H1 (cell line): ENCODE measurements around the gene PIK3R6. TPM values are rescaled to one million over a fixed set of nuclear protein-coding genes. Genes with fewer than 3 reads are reported as not detected.

ENCODE experiments used
- CTCF ChIA-PET: fragments of 300-600 bp; sonication (Branson Sonifier 250); formaldehyde crosslinking; loops from one replicate; lab custom pipeline; 2021; ENCODE audit not compliant: partially characterized antibody; lab: Charles Lee
- POLR2A ChIA-PET: fragments of 300-600 bp; sonication (Branson Sonifier 250); formaldehyde crosslinking; loops from one replicate; lab custom pipeline; 2021; ENCODE audit warnings: inconsistent platforms; ENCODE audit not compliant: partially characterized antibody; lab: Charles Lee
- DNase-seq, 2 experiments: peaks; one replicate each; pipeline versions ENCODE4 v3.0.0 to v3.0.0-alpha.2; 2010 to 2022; ENCODE audit warnings: low spot score in 2 of 2, low read depth in 1 of 2, mixed read lengths in 1 of 2
- FAIRE-seq: peaks from 2 replicates; lab custom pipeline; 2011; peaks lifted over from hg19 to GRCh38; lab: Jason Lieb, UNC
- H2AFZ ChIP-seq: 2 replicates; pipeline ENCODE4 v1.8.1; 2012; ENCODE audit warnings: low read length, inconsistent platforms
- H2AK5ac ChIP-seq: 2 replicates; pipeline ENCODE4 v1.6.1; 2013; ENCODE audit warnings: low read depth, low read length
- H2BK120ac ChIP-seq: replicated peaks from 2 replicates; pipeline ENCODE3; 2013; ENCODE audit warnings: low read depth, low read length, inconsistent platforms
- H2BK12ac ChIP-seq: 2 replicates; pipeline ENCODE4 v1.6.1; 2013; ENCODE audit warnings: low read depth, low read length
- H2BK15ac ChIP-seq: 2 replicates; pipeline ENCODE4 v1.6.1; 2013; ENCODE audit warnings: low read length
- H2BK20ac ChIP-seq: 2 replicates; pipeline ENCODE4 v1.6.1; 2013; ENCODE audit warnings: low read length
- H2BK5ac ChIP-seq: 2 replicates; pipeline ENCODE4 v1.6.1; 2013; ENCODE audit warnings: low read depth, low read length
- H3K14ac ChIP-seq: 2 replicates; pipeline ENCODE4 v1.6.1; 2013; ENCODE audit warnings: inconsistent platforms; ENCODE audit not compliant: insufficient read length
- H3K18ac ChIP-seq: 2 replicates; pipeline ENCODE4 v1.6.1; 2013; ENCODE audit warnings: low read length; ENCODE audit errors: extremely low read depth
- H3K23ac ChIP-seq: 2 replicates; pipeline ENCODE4 v1.6.1; 2013; ENCODE audit warnings: inconsistent platforms; ENCODE audit not compliant: insufficient read length
- H3K23me2 ChIP-seq: 2 replicates; pipeline ENCODE4 v1.6.1; 2013; ENCODE audit warnings: low read depth, low read length
- H3K27ac ChIP-seq: 2 replicates; pipeline ENCODE4 v1.6.1; 2011; ENCODE audit warnings: low read depth, low read length, inconsistent platforms
- H3K27me3 ChIP-seq, 4 experiments: replicated peaks in 1 of 4; 1 replicate in 1 of 4; 2 replicates in 3 of 4; pipeline versions ENCODE4 v1.6.1 to v1.8.1; 2011 to 2013; ENCODE audit warnings: low read length in 3 of 4, mild to moderate bottlenecking in 3 of 4, inconsistent platforms in 2 of 4, mixed read lengths in 2 of 4, moderate library complexity in 1 of 4; ENCODE audit not compliant: control insufficient read depth in 3 of 4, insufficient read depth in 3 of 4; ENCODE audit errors: extremely low read depth in 1 of 4
- H3K36me3 ChIP-seq, 4 experiments: 2 replicates each; pipeline versions ENCODE4 v1.6.1 to v1.8.1; 2011 to 2013; ENCODE audit warnings: mild to moderate bottlenecking in 4 of 4, low read length in 3 of 4, moderate library complexity in 2 of 4, control low read depth in 1 of 4, inconsistent platforms in 1 of 4; ENCODE audit not compliant: insufficient read depth in 4 of 4, control insufficient read depth in 2 of 4
- H3K4ac ChIP-seq: replicated peaks from 2 replicates; pipeline ENCODE3; 2013; ENCODE audit warnings: low read length, low read depth, mixed read lengths, inconsistent platforms; ENCODE audit not compliant: insufficient read length
- H3K4me1 ChIP-seq, 4 experiments: replicated peaks in 1 of 4; 1 replicate in 1 of 4; 2 replicates in 3 of 4; pipeline versions ENCODE4 v1.6.1 to v1.8.1; 2011 to 2013; ENCODE audit warnings: low read length in 3 of 4, inconsistent platforms in 2 of 4, mixed read lengths in 1 of 4; ENCODE audit not compliant: insufficient read depth in 4 of 4, control insufficient read depth in 3 of 4
- H3K4me2 ChIP-seq, 2 experiments: 2 replicates each; pipeline versions ENCODE4 v1.6.1 to v1.8.1; 2011 to 2013; ENCODE audit warnings: low read depth in 2 of 2, low read length in 2 of 2, control low read depth in 1 of 2, inconsistent platforms in 1 of 2, mild to moderate bottlenecking in 1 of 2; ENCODE audit not compliant: insufficient read depth in 1 of 2
- H3K4me3 ChIP-seq, 4 experiments: fragments of 200-600, 300-600 bp in 1 of 4; sonication (generic), shearing (Covaris generic), sonication (Bioruptor Twin) in 1 of 4; 2 replicates each; pipeline versions ENCODE4 v1.5.1 to v1.8.1; 2011 to 2016; ENCODE audit warnings: low read length in 4 of 4, low read depth in 3 of 4, control low read depth in 2 of 4, inconsistent platforms in 2 of 4, mild to moderate bottlenecking in 2 of 4, mixed read lengths in 1 of 4, moderate library complexity in 1 of 4; ENCODE audit not compliant: insufficient read depth in 2 of 4; ENCODE audit errors: extremely low read depth in 1 of 4
- H3K56ac ChIP-seq: replicated peaks from 2 replicates; pipeline ENCODE3; 2013; ENCODE audit warnings: low read depth, mild to moderate bottlenecking, mixed read lengths, low read length, inconsistent platforms; ENCODE audit not compliant: insufficient read length
- H3K79me1 ChIP-seq: 2 replicates; pipeline ENCODE4 v1.6.1; 2013; ENCODE audit warnings: low read depth, low read length, control low read depth
- H3K79me2 ChIP-seq, 2 experiments: 2 replicates each; pipeline versions ENCODE4 v1.6.1 to v1.8.1; 2012 to 2013; ENCODE audit warnings: low read length in 2 of 2, mild to moderate bottlenecking in 2 of 2, inconsistent platforms in 1 of 2; ENCODE audit not compliant: insufficient read depth in 2 of 2, control insufficient read depth in 1 of 2
- H3K9ac ChIP-seq, 4 experiments: replicated peaks in 1 of 4; 1 replicate in 1 of 4; 2 replicates in 3 of 4; pipeline versions ENCODE4 v1.6.1 to v1.8.1; 2011 to 2013; ENCODE audit warnings: low read depth in 3 of 4, low read length in 3 of 4, control low read depth in 2 of 4, mild to moderate bottlenecking in 2 of 4, moderate library complexity in 2 of 4, inconsistent platforms in 1 of 4; ENCODE audit errors: extremely low read depth in 1 of 4
- H3K9me3 ChIP-seq, 2 experiments: 2 replicates each; pipeline versions ENCODE4 v1.6.1 to v1.8.1; 2012 to 2013; ENCODE audit warnings: mild to moderate bottlenecking in 2 of 2, moderate library complexity in 2 of 2, control low read depth in 1 of 2, inconsistent platforms in 1 of 2, low read depth in 1 of 2, low read length in 1 of 2, mixed read lengths in 1 of 2; ENCODE audit not compliant: insufficient read depth in 2 of 2
- H4K20me1 ChIP-seq, 2 experiments: replicated peaks in 1 of 2; 2 replicates each; pipeline versions ENCODE3 to v1.8.1; 2011 to 2013; ENCODE audit warnings: inconsistent platforms in 2 of 2, low read length in 2 of 2, mild to moderate bottlenecking in 1 of 2; ENCODE audit not compliant: insufficient read depth in 2 of 2, control insufficient read depth in 1 of 2
- H4K5ac ChIP-seq: 2 replicates; pipeline ENCODE4 v1.6.1; 2013; ENCODE audit warnings: low read length, low read depth, mixed read lengths, inconsistent platforms; ENCODE audit not compliant: insufficient read length
- H4K8ac ChIP-seq: 2 replicates; pipeline ENCODE4 v1.8.0; 2013; ENCODE audit warnings: mild to moderate bottlenecking, moderate library complexity, low read length, inconsistent platforms; ENCODE audit not compliant: insufficient read depth; ENCODE audit errors: extremely low read depth
- H4K91ac ChIP-seq: replicated peaks from 2 replicates; pipeline ENCODE3; 2013; ENCODE audit warnings: low read length, mixed read lengths, inconsistent platforms; ENCODE audit not compliant: insufficient read length
- WGBS, 2 experiments: shearing (Covaris generic) in 1 of 2; methylation state at CpG; one replicate each; pipeline versions ENCODE4 v1.1.6 to v1.1.7; 2013 to 2015; ENCODE audit warnings: low lambda C conversion rate in 2 of 2, mixed read lengths in 2 of 2, inconsistent platforms in 1 of 2, low coverage in 1 of 2, missing lambda C conversion rate in 1 of 2; ENCODE audit not compliant: insufficient replicate concordance in 2 of 2, insufficient coverage in 1 of 2, insufficient read length in 1 of 2; ENCODE audit errors: extremely low coverage in 1 of 2, missing lambda C conversion rate in 1 of 2; 5-methylcytosine and 5-hydroxymethylcytosine counted together
- polyA plus RNA-seq, 7 experiments: library from polyadenylated mRNA; depleted of rRNA in 3 of 7; stranded (reverse) in 5 of 7; unstranded in 2 of 7; fragments of >200 nt in 5 of 7; fragments of 200-250 nt in 2 of 7; gene quantifications; 1 replicate in 5 of 7; 2 replicates in 1 of 7; 4 replicates in 1 of 7; pipeline versions ENCODE4 v1.2.1 to v1.2.3, GENCODE V29; 2011 to 2013; ENCODE audit warnings: missing spikeins in 2 of 7, mixed read lengths in 2 of 7
- total RNA-seq: library from RNA; stranded (reverse); fragmentation: NEBNext Ultra II Directional; extraction: Animal tissue kit (Norgen Biotek cat#: 25700); gene quantifications from 2 replicates; pipeline ENCODE4 v1.2.1, GENCODE V29; 2021

Gene PIK3R6
- total and polyA plus RNA-seq, 2 of the 8 experiments (the other 6 are each of a cell fraction or from before 2014, with no cell fraction given) = 0.24 to 1.2 TPM

DNA sequence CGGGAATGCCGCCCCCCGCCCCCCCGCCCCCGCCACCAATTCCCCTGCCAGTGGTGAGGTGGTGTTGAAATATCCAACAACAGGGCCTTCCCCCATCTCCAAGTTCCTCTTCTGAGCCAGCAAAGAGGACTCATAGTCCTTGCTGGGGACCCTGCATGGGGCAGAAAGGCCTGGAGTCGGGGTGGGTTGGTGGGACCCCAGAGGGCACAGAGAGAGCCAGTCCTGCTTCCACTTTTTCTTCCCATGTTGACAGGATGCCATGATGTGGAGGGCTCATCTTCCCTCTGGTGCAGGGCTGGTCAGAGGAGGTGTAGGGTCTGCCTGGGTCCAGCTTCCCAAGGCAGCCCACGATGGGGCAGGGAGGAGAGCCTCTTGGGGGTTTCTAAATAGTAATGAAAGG, 49.0 kb upstream of the PIK3R6 start:
- no peak overlapping the region for H2BK20ac ChIP-seq
- no peak overlapping the region for H2BK120ac ChIP-seq
- POLR2A ChIA-PET = interaction anchor here (1.5 kb wide), 1 partner anchor 11 kb away, joined by 4 read pairs; no protein-coding TSS in a partner anchor
- H3K56ac ChIP-seq = no peak overlapping the region
- H2BK12ac ChIP-seq = no peak overlapping the region
- H3K4ac ChIP-seq = no peak overlapping the region
- no peak overlapping the region for H2AK5ac ChIP-seq
- no peak overlapping the region for H4K5ac ChIP-seq
- H3K27me3 ChIP-seq = no peaks in the 10 kb centered on the region
- peaks cover 0 to 13% of the 10 kb centered on the region in 2 experiments; a peak in 1 of 4 replicates for H3K9me3 ChIP-seq
- CTCF ChIA-PET = interaction anchor here (0.9 kb wide), 1 partner anchor 16 kb away, joined by 3 read pairs; no protein-coding TSS in a partner anchor
- DNase-seq = no peak
- no peaks in the 10 kb centered on the region for H4K20me1 ChIP-seq
- H3K79me1 ChIP-seq = no peaks in the 10 kb centered on the region
- no peaks in the 10 kb centered on the region for H3K23me2 ChIP-seq
- no peak for FAIRE-seq
- no peak overlapping the region for H2BK15ac ChIP-seq
- no peak overlapping the region for H3K9ac ChIP-seq
- no peak overlapping the region for H4K91ac ChIP-seq
- no peak overlapping the region for H3K4me3 ChIP-seq
- H2AFZ ChIP-seq = no peak overlapping the region
- H3K18ac ChIP-seq = no peak overlapping the region
- H3K23ac ChIP-seq = no peak overlapping the region
- H4K8ac ChIP-seq = no peak overlapping the region
- no peak overlapping the region for H3K4me2 ChIP-seq
- no peaks in the 10 kb centered on the region for H3K36me3 ChIP-seq
- 94% methylated on average over 6 of the region's 7 CpGs; no CpG with 5 or more reads in 1 of the 2 experiments for WGBS, 2 experiments
- no peak overlapping the region for H2BK5ac ChIP-seq
- no peaks in the 10 kb centered on the region; a peak in 1 of 7 replicates for H3K4me1 ChIP-seq
- no peak overlapping the region for H3K14ac ChIP-seq
- H3K79me2 ChIP-seq = no peaks in the 10 kb centered on the region
- no peak overlapping the region for H3K27ac ChIP-seq
